Trophoblast cell (in vitro differentiated cells and primary cell): ENCODE data around the gene UPK3BL1.
"Not testable (repeated sequence)": the region's sequence is repeated elsewhere in the genome, so short reads cannot be mapped to it uniquely, and the experiment has no call there.

ENCODE experiments used
- DNase-seq, 2 donors: peaks; one replicate each; pipeline ENCODE4 v3.0.0-alpha.2; 2016
- H2AFZ ChIP-seq: 2 replicates; pipeline ENCODE4 v1.6.1; 2013; ENCODE audit warnings: low read length, moderate library complexity, mild to moderate bottlenecking; ENCODE audit not compliant: insufficient read depth, poor library complexity
- H2AK5ac ChIP-seq: 2 replicates; pipeline ENCODE4 v1.6.1; 2013; ENCODE audit warnings: mild to moderate bottlenecking, low read length
- H2BK120ac ChIP-seq: 2 replicates; pipeline ENCODE4 v1.6.1; 2013; ENCODE audit warnings: low read length, mild to moderate bottlenecking, moderate library complexity; ENCODE audit not compliant: insufficient read depth, poor library complexity
- H2BK12ac ChIP-seq: 2 replicates; pipeline ENCODE4 v1.6.1; 2013; ENCODE audit warnings: mild to moderate bottlenecking, low read length, moderate library complexity
- H2BK5ac ChIP-seq: 2 replicates; pipeline ENCODE4 v1.6.1; 2013; ENCODE audit warnings: low read length, low read depth, moderate library complexity, mild to moderate bottlenecking; ENCODE audit not compliant: poor library complexity
- H3K14ac ChIP-seq: 2 replicates; pipeline ENCODE4 v1.6.1; 2013; ENCODE audit warnings: mild to moderate bottlenecking, low read length
- H3K18ac ChIP-seq: 2 replicates; pipeline ENCODE4 v1.6.1; 2013; ENCODE audit warnings: mild to moderate bottlenecking, low read length
- H3K23ac ChIP-seq: 2 replicates; pipeline ENCODE4 v1.6.1; 2013; ENCODE audit warnings: low read length
- H3K27ac ChIP-seq: 2 replicates; pipeline ENCODE4 v1.5.1; 2013; ENCODE audit warnings: low read depth, mild to moderate bottlenecking, inconsistent platforms, low read length, moderate library complexity
- H3K27me3 ChIP-seq: 2 replicates; pipeline ENCODE4 v1.6.1; 2013; ENCODE audit warnings: inconsistent platforms, mild to moderate bottlenecking, low read length, moderate library complexity; ENCODE audit not compliant: insufficient read depth
- H3K36me3 ChIP-seq, 2 experiments: 1 replicate in 1 of 2; 2 replicates in 1 of 2; pipeline ENCODE4 v1.6.1; 2013; ENCODE audit warnings: low read length in 2 of 2, mild to moderate bottlenecking in 2 of 2, moderate library complexity in 1 of 2; ENCODE audit not compliant: insufficient read depth in 2 of 2, control insufficient read depth in 1 of 2
- H3K4ac ChIP-seq: 2 replicates; pipeline ENCODE4 v1.6.1; 2013; ENCODE audit warnings: low read depth, mild to moderate bottlenecking, low read length, moderate library complexity
- H3K4me1 ChIP-seq, 2 experiments: 1 replicate in 1 of 2; 2 replicates in 1 of 2; pipeline ENCODE4 v1.6.1; 2013; ENCODE audit warnings: low read length in 2 of 2, mild to moderate bottlenecking in 2 of 2, moderate library complexity in 1 of 2; ENCODE audit not compliant: insufficient read depth in 2 of 2, control insufficient read depth in 1 of 2
- H3K4me2 ChIP-seq: 2 replicates; pipeline ENCODE4 v1.6.1; 2013; ENCODE audit warnings: inconsistent platforms, mild to moderate bottlenecking, low read length, moderate library complexity
- H3K4me3 ChIP-seq: 2 replicates; pipeline ENCODE4 v1.5.1; 2013; ENCODE audit warnings: mild to moderate bottlenecking, low read depth, low read length, inconsistent platforms
- H3K79me1 ChIP-seq: one replicate; pipeline ENCODE4 v1.6.1; 2013; ENCODE audit warnings: low read length
- H3K79me2 ChIP-seq: 2 replicates; pipeline ENCODE4 v1.6.1; 2013; ENCODE audit warnings: low read length, mild to moderate bottlenecking; ENCODE audit not compliant: control insufficient read depth, insufficient read depth, poor library complexity
- H3K9ac ChIP-seq: 2 replicates; pipeline ENCODE4 v1.6.1; 2013; ENCODE audit warnings: mild to moderate bottlenecking, low read length
- H3K9me3 ChIP-seq: 2 replicates; pipeline ENCODE4 v1.6.1; 2013; ENCODE audit warnings: low read depth, mild to moderate bottlenecking, control low read depth, inconsistent platforms, low read length; ENCODE audit not compliant: insufficient read depth
- H4K12ac ChIP-seq: 2 replicates; pipeline ENCODE4 v1.6.1; 2013; ENCODE audit warnings: low read depth, mild to moderate bottlenecking, low read length, moderate library complexity
- H4K8ac ChIP-seq: 2 replicates; pipeline ENCODE4 v1.6.1; 2013; ENCODE audit warnings: low read depth, mild to moderate bottlenecking, low read length, moderate library complexity
- H4K91ac ChIP-seq: one replicate; pipeline ENCODE4 v1.6.1; 2013; ENCODE audit warnings: low read depth, mild to moderate bottlenecking, low read length, moderate library complexity
- WGBS: extraction: QIAGEN DNeasy Blood & Tissue Kit; methylation state at CpG from one replicate; pipeline ENCODE4 v1.1.7; 2013; ENCODE audit warnings: missing lambda C conversion rate; ENCODE audit not compliant: insufficient read length, insufficient coverage; ENCODE audit errors: extremely low coverage; 5-methylcytosine and 5-hydroxymethylcytosine counted together

UPK3BL1 gene

GRCh38 chr7:102630622-102631021 lies 12.0 kb downstream of the UPK3BL1 start:
- not testable (repeated sequence) for H2AK5ac ChIP-seq, H2BK5ac ChIP-seq, H4K8ac ChIP-seq, H2BK12ac ChIP-seq, H3K4ac ChIP-seq, H2BK120ac ChIP-seq, H3K79me1 ChIP-seq, H4K12ac ChIP-seq, H3K27ac ChIP-seq, H3K4me2 ChIP-seq, H3K27me3 ChIP-seq, H3K14ac ChIP-seq, H2AFZ ChIP-seq, H3K79me2 ChIP-seq, H3K23ac ChIP-seq, H3K9me3 ChIP-seq, H3K36me3 ChIP-seq, H3K4me3 ChIP-seq, H3K18ac ChIP-seq, H3K4me1 ChIP-seq, DNase-seq, H4K91ac ChIP-seq, H3K9ac ChIP-seq
- WGBS: no CpG with 5 or more reads among the region's 9 CpGs

GRCh38 chr7:102627271-102627904 lies 15.2 kb downstream of the UPK3BL1 start:
- H4K12ac ChIP-seq, H3K36me3 ChIP-seq, H2BK12ac ChIP-seq, H2BK120ac ChIP-seq, H4K91ac ChIP-seq, H3K23ac ChIP-seq, DNase-seq, H3K79me2 ChIP-seq, H3K18ac ChIP-seq, H3K4me3 ChIP-seq, H2AK5ac ChIP-seq, H3K9ac ChIP-seq, H3K27ac ChIP-seq, H3K27me3 ChIP-seq, H2AFZ ChIP-seq, H3K4me2 ChIP-seq, H3K4ac ChIP-seq, H3K79me1 ChIP-seq, H4K8ac ChIP-seq, H2BK5ac ChIP-seq, H3K14ac ChIP-seq, H3K4me1 ChIP-seq, H3K9me3 ChIP-seq: not testable (repeated sequence)
- no CpG with 5 or more reads among the region's 8 CpGs for WGBS

GRCh38 chr7:102618122-102618521 lies 24.5 kb downstream of the UPK3BL1 start:
- not testable (repeated sequence) for H3K4me2 ChIP-seq, H3K18ac ChIP-seq, H3K9ac ChIP-seq, H3K23ac ChIP-seq, H4K8ac ChIP-seq, H3K4me1 ChIP-seq, H2AFZ ChIP-seq, H2BK12ac ChIP-seq, H2BK120ac ChIP-seq, H3K36me3 ChIP-seq, H4K91ac ChIP-seq, H3K4me3 ChIP-seq, H4K12ac ChIP-seq, H3K27ac ChIP-seq, H3K27me3 ChIP-seq, H3K9me3 ChIP-seq, H3K79me2 ChIP-seq, H3K4ac ChIP-seq, H3K79me1 ChIP-seq, H3K14ac ChIP-seq, H2BK5ac ChIP-seq, H2AK5ac ChIP-seq
- no CpG with 5 or more reads among the region's 8 CpGs for WGBS
- DNase-seq: peak in 1 of 2 donors; percentile 0

DNA sequence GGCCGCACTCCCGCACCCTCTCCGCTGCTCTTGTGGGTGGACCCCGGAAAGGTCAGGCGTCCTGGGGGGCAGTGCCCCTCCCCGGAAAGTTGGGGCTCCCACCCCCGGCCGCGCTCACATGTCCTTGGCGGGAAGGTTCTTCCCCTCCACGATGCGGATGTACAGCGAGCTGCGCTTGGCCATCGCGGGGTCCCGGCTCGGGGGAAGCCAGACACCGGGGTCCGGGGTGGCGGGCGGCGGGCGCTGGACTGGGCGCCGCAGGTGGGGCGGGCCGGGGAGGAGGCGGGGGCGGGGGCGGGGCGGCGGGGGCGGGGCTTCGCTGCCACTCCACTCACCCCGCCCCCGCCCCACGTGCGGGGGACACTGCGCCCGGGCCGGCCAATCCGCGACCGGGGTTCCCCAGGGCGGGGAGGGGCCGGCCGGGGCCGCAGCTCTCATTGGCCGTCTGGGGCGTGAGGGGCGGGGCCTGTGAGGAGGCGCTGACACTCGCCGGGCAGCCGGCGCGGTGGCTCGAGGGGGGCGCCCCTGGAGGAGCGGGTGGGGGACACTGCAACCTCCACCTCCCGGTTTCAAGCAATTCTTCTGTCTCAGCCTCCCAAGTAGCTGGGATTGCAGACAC lies 26.0 kb downstream of the UPK3BL1 start, which contains the start of gene RASA4:
RASA4 (minus strand) TSS at position 250 of the 619 bp plus-strand sequence; CDS start at position 183, 67 bp downstream.
- H3K9ac ChIP-seq, H3K4me1 ChIP-seq, H2BK5ac ChIP-seq, H3K9me3 ChIP-seq, H3K27me3 ChIP-seq, H2BK120ac ChIP-seq, H3K36me3 ChIP-seq, H3K79me2 ChIP-seq, H4K91ac ChIP-seq, H2BK12ac ChIP-seq, H4K12ac ChIP-seq, H3K27ac ChIP-seq, H3K14ac ChIP-seq, H2AK5ac ChIP-seq, H4K8ac ChIP-seq, H3K79me1 ChIP-seq, H3K18ac ChIP-seq, H3K23ac ChIP-seq, H2AFZ ChIP-seq, H3K4ac ChIP-seq: not testable (repeated sequence)
- WGBS: no CpG with 5 or more reads among the region's 62 CpGs
- DNase-seq: peak in 1 of 2 donors; percentile 0
- Histone ChIP-seq H3K4me3 (peak within 1 kb of the TSS; percentile 58), H3K4me2 (peak within 1 kb of the TSS; percentile 56)
